Fibroblast of villous mesenchyme (primary cell): ENCODE data around the gene CACNG7. TPM values are rescaled to one million over a fixed set of nuclear protein-coding genes. Genes with fewer than 3 reads are reported as not detected.

Experiments
- DNase-seq: peaks from one replicate; pipeline ENCODE4 v3.0.0-alpha.2; 2010; ENCODE audit warnings: low read depth
- H3K4me3 ChIP-seq: 2 replicates; pipeline ENCODE4 v1.5.1; 2011; ENCODE audit warnings: low read depth, mild to moderate bottlenecking, low read length
- total RNA-seq: library from RNA; depleted of rRNA; stranded (reverse); fragments of >200 nt; gene quantifications from 2 replicates; pipeline ENCODE4 v1.2.3, GENCODE V29; 2012
- TF ChIP-seq, protein P1 (sequence below): IDR thresholded peaks from 2 replicates; pipeline ENCODE4 v1.5.1; 2012; ENCODE audit warnings: low read depth, mild to moderate bottlenecking, low read length; ENCODE audit not compliant: insufficient read depth

CACNG7 gene
- total RNA-seq, 1 donor: 0.43 TPM

DNA sequence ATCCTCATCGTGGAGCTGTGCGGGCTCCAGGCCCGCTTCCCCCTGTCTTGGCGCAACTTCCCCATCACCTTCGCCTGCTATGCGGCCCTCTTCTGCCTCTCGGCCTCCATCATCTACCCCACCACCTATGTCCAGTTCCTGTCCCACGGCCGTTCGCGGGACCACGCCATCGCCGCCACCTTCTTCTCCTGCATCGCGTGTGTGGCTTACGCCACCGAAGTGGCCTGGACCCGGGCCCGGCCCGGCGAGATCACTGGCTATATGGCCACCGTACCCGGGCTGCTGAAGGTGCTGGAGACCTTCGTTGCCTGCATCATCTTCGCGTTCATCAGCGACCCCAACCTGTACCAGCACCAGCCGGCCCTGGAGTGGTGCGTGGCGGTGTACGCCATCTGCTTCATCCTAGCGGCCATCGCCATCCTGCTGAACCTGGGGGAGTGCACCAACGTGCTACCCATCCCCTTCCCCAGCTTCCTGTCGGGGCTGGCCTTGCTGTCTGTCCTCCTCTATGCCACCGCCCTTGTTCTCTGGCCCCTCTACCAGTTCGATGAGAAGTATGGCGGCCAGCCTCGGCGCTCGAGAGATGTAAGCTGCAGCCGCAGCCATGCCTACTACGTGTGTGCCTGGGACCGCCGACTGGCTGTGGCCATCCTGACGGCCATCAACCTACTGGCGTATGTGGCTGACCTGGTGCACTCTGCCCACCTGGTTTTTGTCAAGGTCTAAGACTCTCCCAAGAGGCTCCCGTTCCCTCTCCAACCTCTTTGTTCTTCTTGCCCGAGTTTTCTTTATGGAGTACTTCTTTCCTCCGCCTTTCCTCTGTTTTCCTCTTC is 35.1 kb upstream of the CACNG7 start:
- TF ChIP-seq, protein P1, sequence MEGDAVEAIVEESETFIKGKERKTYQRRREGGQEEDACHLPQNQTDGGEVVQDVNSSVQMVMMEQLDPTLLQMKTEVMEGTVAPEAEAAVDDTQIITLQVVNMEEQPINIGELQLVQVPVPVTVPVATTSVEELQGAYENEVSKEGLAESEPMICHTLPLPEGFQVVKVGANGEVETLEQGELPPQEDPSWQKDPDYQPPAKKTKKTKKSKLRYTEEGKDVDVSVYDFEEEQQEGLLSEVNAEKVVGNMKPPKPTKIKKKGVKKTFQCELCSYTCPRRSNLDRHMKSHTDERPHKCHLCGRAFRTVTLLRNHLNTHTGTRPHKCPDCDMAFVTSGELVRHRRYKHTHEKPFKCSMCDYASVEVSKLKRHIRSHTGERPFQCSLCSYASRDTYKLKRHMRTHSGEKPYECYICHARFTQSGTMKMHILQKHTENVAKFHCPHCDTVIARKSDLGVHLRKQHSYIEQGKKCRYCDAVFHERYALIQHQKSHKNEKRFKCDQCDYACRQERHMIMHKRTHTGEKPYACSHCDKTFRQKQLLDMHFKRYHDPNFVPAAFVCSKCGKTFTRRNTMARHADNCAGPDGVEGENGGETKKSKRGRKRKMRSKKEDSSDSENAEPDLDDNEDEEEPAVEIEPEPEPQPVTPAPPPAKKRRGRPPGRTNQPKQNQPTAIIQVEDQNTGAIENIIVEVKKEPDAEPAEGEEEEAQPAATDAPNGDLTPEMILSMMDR: no peak
- no peak overlapping the region for H3K4me3 ChIP-seq
- no peak for DNase-seq

DNA sequence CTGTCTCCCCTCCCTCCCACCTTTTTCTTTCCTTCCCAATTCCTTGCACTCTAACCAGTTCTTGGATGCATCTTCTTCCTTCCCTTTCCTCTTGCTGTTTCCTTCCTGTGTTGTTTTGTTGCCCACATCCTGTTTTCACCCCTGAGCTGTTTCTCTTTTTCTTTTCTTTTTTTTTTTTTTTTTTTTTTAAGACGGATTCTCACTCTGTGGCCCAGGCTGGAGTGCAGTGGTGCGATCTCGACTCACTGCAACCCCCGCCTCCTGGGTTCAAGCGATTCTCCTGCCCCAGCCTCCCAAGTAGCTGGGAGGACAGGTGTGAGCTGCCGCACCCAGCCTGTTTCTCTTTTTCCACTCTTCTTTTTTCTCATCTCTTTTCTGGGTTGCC is 34.5 kb upstream of the CACNG7 start:
- TF ChIP-seq, protein P1: no peak
- no peak overlapping the region for H3K4me3 ChIP-seq
- no peak for DNase-seq

DNA sequence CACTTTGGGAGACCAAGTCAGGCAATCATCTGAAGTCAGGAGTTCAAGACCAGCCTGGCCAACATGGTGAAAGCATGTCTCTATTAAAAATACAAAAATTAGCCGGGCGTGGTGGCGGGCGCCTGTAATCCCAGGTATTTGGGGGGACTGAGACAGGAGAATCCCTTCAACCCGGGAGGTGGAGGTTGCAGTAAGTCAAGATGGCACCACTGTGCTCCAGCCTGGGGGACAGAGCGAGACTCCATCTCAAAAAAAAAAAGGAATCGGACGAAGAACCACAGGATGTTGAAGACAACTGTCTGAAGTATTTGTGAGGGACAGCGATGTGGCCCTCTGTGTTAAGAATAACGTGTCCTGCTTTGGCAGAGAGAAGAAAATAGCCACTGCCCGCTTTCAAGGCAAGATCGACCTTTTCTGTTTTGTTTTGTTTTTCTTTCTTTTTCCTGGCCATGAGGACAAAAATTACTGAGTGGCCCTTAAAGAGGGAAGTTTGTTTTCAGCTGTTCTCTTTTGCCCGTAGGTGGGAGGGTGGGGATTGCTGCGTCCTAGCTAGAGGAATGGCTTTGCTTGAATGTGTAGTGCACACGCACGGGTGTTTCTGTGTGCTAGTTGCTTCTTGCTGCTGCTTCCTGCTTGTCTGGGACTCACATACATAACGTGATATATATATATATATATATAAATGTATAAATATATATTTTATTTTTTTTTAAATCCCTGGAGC is 33.3 kb upstream of the CACNG7 start:
- no peak for DNase-seq
- H3K4me3 ChIP-seq: no peak overlapping the region
- TF ChIP-seq, protein P1: no peak

DNA sequence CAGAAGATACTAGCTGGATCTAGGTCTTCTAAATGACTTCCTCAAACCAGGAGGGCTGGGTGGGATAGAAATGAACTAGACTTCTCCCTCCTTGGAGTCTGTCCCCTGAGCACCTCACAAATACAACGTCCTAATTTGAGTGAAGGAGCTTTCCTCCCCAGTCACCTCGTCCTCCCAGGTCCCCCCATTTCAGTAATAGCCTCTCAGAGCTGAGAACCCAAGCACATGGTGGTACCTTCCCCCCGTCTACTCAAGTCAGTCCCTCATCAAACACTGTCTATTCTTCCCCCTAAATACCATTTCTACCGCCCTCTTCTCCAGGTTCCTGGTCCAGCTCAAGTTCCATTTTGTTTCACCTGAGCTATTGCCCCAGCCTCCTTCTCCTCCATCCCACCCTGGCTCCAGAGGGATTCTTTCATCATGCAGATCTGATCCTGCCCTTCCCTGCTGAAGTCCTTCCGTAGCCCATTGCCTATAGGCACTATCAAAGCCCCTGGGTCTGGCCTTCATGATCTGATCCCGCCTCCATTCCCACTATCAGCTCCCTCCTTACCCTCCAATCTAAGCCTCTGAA is 32.3 kb upstream of the CACNG7 start:
- no peak for DNase-seq
- H3K4me3 ChIP-seq: no peak overlapping the region
- TF ChIP-seq, protein P1: no peak

DNA sequence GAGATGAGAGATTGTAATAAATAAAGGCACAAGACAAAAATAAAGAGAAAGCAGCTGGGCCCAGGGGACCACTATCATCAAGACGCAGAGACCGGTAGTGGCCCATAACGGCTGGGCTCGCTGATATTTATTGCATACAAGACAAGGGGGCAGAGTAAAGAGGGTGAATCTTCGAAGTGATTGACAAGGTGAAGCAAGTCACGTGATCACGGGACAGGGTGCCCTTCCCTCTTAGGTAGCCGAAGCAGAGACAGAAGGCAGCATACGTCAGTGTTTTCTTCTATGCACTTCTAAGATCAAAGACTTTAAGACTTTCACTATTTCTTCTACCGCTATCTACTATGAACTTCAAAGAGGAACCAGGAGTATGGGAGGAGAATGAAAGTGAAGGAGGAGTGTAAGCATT is 31.7 kb upstream of the CACNG7 start:
- DNase-seq: peak; percentile 64
- H3K4me3 ChIP-seq: no peak overlapping the region
- TF ChIP-seq, protein P1: no peak

DNA sequence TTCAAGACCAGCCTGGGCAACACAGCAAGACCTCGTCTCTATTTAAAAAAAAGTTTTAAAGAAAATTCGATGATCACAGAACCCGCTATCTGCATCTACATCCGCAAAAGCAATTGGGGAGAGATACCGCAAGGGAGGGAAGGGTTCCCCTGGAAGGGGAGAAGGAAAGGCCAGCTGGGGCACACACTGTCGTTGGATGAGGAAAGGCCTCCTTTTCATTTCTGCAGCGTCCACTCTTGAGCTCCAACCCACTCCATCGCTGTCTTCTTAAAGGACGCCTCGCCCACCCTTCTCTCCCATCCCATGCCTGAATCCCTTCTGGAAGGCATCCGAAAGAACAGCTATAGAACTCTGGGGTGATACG is 30.3 kb upstream of the CACNG7 start:
- TF ChIP-seq, protein P1: no peak
- peak overlapping the region; percentile 59 for H3K4me3 ChIP-seq
- no peak for DNase-seq
